K562 (cell line): ENCODE results near the gene TRA2B. TPM values are rescaled to one million over a fixed set of nuclear protein-coding genes. Genes with fewer than 3 reads are reported as not detected.

Source experiments
- DMBX1 ChIP-seq: fragments of 250-450 bp; sonication (Bioruptor Pico); IDR thresholded peaks from 2 replicates; pipeline ENCODE4 v1.8.0; 2022; ENCODE audit warnings: inconsistent platforms, mild to moderate bottlenecking, moderate library complexity, borderline replicate concordance
- E2F3 ChIP-seq: fragments of 250-450 bp; sonication (Bioruptor Pico); IDR thresholded peaks from 2 replicates; pipeline ENCODE4 v1.4.0; 2020; ENCODE audit warnings: mild to moderate bottlenecking
- ERF ChIP-seq: fragments of 450-650 bp; formaldehyde crosslinking; IDR thresholded peaks from 2 replicates; pipeline ENCODE4 v1.4.0; 2020; ENCODE audit warnings: mild to moderate bottlenecking, mixed read lengths
- HMGN3 ChIP-seq: IDR thresholded peaks from 2 replicates; pipeline ENCODE4 v1.6.1; 2011; ENCODE audit warnings: borderline replicate concordance, low read depth, mild to moderate bottlenecking, mixed read lengths, low read length; ENCODE audit not compliant: insufficient read length; ENCODE audit errors: extremely low read depth
- NEUROD1 ChIP-seq: fragments of 150-350 bp; IDR thresholded peaks from 2 replicates; pipeline ENCODE4 v1.6.1; 2014; ENCODE audit warnings: borderline replicate concordance, low read length, low read depth; ENCODE audit not compliant: partially characterized antibody
- POLR2H ChIP-seq: IDR thresholded peaks from 2 replicates; pipeline ENCODE4 v1.6.1; 2016; ENCODE audit warnings: missing genetic modification characterization, low read depth, mild to moderate bottlenecking, control low read depth, missing compliant biosample characterization, moderate library complexity
- PYGO2 ChIP-seq: fragments of 450-650 bp; IDR thresholded peaks from 2 replicates; pipeline ENCODE4 v1.6.1; 2016; ENCODE audit warnings: mild to moderate bottlenecking, missing genetic modification characterization, moderate library complexity, missing compliant biosample characterization
- ZEB2 ChIP-seq: fragments of 450-650 bp; IDR thresholded peaks from 2 replicates; pipeline ENCODE4 v1.6.1; 2016
- ZNF143 ChIP-seq: sonication (generic); formaldehyde crosslinking; IDR thresholded peaks from 2 replicates; pipeline ENCODE4 v1.9.0; 2022; ENCODE audit warnings: mild to moderate bottlenecking, missing genetic modification reagents
- polyA plus RNA-seq, 8 experiments: library from polyadenylated mRNA; depleted of rRNA in 4 of 8; stranded (reverse) in 5 of 8; unstranded in 3 of 8; fragments of >200 nt; fragmentation: Nextera tagmentation in 2 of 8; fragmentation: Illumina TruSeq in 1 of 8; extraction: Ambion mirVana in 2 of 8; extraction: Trizol in 1 of 8; gene quantifications; 2 replicates each; pipeline versions ENCODE4 v1.2.1 to v1.2.3, GENCODE V29; 2011 to 2014; ENCODE audit warnings: inconsistent platforms in 1 of 8, missing spikeins in 1 of 8
- total RNA-seq, 7 experiments: library from RNA; depleted of rRNA in 6 of 7; stranded (reverse); fragments of >200 nt in 6 of 7; fragmentation: Illumina TruSeq in 2 of 7; extraction: Trizol in 2 of 7; gene quantifications; 2 replicates each; pipeline versions ENCODE4 v1.2.1 to v1.2.3, GENCODE V29; 2011 to 2021; ENCODE audit warnings: low replicate concordance in 1 of 7
- TF ChIP-seq, protein P1 (sequence below): fragments of 450-650 bp; formaldehyde crosslinking; IDR thresholded peaks from 2 replicates; pipeline ENCODE4 v1.4.0; 2020; ENCODE audit warnings: mild to moderate bottlenecking, moderate library complexity
- TF ChIP-seq, protein P2 (sequence below): fragments of 450-650 bp; IDR thresholded peaks from 2 replicates; pipeline ENCODE4 v1.6.1; 2018; ENCODE audit warnings: mild to moderate bottlenecking, low read depth; ENCODE audit not compliant: partially characterized antibody
- TF ChIP-seq, protein P3 (sequence below), 2 experiments: fragments of 450-650 bp; IDR thresholded peaks; 2 replicates each; pipeline ENCODE4 v1.6.1; 2018; ENCODE audit warnings: mild to moderate bottlenecking in 2 of 2, low read depth in 1 of 2; ENCODE audit not compliant: partially characterized antibody in 2 of 2
- TF ChIP-seq, protein P4 (sequence below), 2 experiments: fragments of 450-650 bp; conservative IDR thresholded peaks; 2 replicates each; pipeline ENCODE4 v1.6.1; 2017; ENCODE audit warnings: mild to moderate bottlenecking in 2 of 2, moderate library complexity in 2 of 2
- TF ChIP-seq, protein P5 (sequence below): sonication (generic); formaldehyde crosslinking; IDR thresholded peaks from 2 replicates; pipeline ENCODE4 v1.8.0; 2022; ENCODE audit warnings: mild to moderate bottlenecking, missing genetic modification reagents
- TF ChIP-seq, protein P6 (sequence below): fragments of 450-650 bp; formaldehyde crosslinking; IDR thresholded peaks from 2 replicates; pipeline ENCODE4 v1.4.0; 2022; ENCODE audit warnings: mild to moderate bottlenecking, moderate library complexity

Gene TRA2B
- total and polyA plus RNA-seq, 9 of the 15 experiments (the other 6 are each of a cell fraction or from before 2014, with no cell fraction given), result 105 to 411 (median 278) TPM

DNA sequence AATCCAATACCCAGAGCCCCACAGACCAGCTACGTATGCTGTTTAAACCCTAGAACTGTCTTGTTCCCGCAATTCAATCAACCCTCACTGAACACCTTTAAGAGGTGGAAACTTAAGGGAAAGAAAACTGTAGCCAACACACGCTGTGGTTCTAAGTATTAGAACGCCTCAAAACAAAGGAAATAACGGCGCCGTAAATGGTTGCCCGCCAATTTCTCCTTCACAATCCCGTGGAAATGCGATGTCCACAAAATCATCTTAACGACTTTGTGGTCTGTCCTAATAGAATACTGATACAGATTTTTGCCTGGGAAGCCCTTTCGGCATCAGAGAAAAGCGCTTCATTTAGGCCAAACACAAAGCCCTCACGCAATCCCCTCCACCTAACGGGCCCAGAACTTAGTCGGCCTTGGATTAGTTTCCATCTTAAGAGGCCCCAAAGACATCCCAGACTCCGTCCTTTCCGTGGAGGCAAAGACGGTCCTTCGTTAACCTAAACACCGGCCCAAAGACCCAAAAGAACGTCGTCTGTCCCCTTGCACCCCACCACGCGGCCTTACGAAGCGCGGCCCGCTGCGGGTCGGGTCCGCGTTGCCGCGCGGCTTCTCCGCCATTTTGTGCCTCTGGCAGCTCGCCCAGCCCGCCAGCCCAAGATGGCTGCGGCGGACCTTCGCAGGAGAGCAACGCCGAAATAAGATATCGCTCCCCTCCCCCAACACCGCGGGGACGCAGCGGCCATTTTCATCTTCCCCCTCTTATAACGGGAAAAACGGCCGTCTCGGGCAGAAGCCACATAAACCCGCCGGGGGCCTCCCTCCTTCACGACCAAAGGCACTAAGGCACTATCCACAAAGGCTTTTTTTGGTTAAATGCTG lies 763 bp downstream of the TRA2B start (continued):
- TF ChIP-seq, protein P1, sequence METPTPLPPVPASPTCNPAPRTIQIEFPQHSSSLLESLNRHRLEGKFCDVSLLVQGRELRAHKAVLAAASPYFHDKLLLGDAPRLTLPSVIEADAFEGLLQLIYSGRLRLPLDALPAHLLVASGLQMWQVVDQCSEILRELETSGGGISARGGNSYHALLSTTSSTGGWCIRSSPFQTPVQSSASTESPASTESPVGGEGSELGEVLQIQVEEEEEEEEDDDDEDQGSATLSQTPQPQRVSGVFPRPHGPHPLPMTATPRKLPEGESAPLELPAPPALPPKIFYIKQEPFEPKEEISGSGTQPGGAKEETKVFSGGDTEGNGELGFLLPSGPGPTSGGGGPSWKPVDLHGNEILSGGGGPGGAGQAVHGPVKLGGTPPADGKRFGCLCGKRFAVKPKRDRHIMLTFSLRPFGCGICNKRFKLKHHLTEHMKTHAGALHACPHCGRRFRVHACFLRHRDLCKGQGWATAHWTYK (CRISPR knock-in tag), result 0 out of 2 replicates have a peak, but pooled peaks have one; percentile 52
- no peak for TF ChIP-seq ZNF143 (CRISPR knock-in tag)
- TF ChIP-seq, protein P2, sequence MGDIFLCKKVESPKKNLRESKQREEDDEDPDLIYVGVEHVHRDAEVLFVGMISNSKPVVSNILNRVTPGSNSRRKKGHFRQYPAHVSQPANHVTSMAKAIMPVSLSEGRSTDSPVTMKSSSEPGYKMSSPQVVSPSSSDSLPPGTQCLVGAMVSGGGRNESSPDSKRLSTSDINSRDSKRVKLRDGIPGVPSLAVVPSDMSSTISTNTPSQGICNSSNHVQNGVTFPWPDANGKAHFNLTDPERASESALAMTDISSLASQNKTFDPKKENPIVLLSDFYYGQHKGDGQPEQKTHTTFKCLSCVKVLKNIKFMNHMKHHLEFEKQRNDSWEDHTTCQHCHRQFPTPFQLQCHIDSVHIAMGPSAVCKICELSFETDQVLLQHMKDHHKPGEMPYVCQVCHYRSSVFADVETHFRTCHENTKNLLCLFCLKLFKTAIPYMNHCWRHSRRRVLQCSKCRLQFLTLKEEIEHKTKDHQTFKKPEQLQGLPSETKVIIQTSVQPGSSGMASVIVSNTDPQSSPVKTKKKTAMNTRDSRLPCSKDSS, result no peak
- peak; percentile 61; the same call in 1 of the 2 replicates for TF ChIP-seq DMBX1 (CRISPR knock-in tag)
- TF ChIP-seq ERF (CRISPR knock-in tag), result peak; percentile 9; the same call in 1 of the 2 replicates
- TF ChIP-seq, protein P3, sequence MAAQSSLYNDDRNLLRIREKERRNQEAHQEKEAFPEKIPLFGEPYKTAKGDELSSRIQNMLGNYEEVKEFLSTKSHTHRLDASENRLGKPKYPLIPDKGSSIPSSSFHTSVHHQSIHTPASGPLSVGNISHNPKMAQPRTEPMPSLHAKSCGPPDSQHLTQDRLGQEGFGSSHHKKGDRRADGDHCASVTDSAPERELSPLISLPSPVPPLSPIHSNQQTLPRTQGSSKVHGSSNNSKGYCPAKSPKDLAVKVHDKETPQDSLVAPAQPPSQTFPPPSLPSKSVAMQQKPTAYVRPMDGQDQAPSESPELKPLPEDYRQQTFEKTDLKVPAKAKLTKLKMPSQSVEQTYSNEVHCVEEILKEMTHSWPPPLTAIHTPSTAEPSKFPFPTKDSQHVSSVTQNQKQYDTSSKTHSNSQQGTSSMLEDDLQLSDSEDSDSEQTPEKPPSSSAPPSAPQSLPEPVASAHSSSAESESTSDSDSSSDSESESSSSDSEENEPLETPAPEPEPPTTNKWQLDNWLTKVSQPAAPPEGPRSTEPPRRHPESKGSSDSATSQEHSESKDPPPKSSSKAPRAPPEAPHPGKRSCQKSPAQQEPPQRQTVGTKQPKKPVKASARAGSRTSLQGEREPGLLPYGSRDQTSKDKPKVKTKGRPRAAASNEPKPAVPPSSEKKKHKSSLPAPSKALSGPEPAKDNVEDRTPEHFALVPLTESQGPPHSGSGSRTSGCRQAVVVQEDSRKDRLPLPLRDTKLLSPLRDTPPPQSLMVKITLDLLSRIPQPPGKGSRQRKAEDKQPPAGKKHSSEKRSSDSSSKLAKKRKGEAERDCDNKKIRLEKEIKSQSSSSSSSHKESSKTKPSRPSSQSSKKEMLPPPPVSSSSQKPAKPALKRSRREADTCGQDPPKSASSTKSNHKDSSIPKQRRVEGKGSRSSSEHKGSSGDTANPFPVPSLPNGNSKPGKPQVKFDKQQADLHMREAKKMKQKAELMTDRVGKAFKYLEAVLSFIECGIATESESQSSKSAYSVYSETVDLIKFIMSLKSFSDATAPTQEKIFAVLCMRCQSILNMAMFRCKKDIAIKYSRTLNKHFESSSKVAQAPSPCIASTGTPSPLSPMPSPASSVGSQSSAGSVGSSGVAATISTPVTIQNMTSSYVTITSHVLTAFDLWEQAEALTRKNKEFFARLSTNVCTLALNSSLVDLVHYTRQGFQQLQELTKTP (IDR thresholded peaks at IDR 0.05; ENCODE audit: low read depth in 1 of 2, partially characterized antibody in 2 of 2), result peak in 1 of 2 experiments; percentile 39
- TF ChIP-seq, protein P4, sequence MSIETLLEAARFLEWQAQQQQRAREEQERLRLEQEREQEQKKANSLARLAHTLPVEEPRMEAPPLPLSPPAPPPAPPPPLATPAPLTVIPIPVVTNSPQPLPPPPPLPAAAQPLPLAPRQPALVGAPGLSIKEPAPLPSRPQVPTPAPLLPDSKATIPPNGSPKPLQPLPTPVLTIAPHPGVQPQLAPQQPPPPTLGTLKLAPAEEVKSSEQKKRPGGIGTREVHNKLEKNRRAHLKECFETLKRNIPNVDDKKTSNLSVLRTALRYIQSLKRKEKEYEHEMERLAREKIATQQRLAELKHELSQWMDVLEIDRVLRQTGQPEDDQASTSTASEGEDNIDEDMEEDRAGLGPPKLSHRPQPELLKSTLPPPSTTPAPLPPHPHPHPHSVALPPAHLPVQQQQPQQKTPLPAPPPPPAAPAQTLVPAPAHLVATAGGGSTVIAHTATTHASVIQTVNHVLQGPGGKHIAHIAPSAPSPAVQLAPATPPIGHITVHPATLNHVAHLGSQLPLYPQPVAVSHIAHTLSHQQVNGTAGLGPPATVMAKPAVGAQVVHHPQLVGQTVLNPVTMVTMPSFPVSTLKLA (conservative IDR thresholded peaks at IDR 0.05), result peak; percentile 61 to 74
- TF ChIP-seq E2F3 (CRISPR knock-in tag), result 0 out of 2 replicates have a peak, but pooled peaks have one; percentile 11
- TF ChIP-seq, protein P5, sequence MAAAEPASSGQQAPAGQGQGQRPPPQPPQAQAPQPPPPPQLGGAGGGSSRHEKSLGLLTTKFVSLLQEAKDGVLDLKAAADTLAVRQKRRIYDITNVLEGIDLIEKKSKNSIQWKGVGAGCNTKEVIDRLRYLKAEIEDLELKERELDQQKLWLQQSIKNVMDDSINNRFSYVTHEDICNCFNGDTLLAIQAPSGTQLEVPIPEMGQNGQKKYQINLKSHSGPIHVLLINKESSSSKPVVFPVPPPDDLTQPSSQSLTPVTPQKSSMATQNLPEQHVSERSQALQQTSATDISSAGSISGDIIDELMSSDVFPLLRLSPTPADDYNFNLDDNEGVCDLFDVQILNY (CRISPR knock-in tag), result no peak
- TF ChIP-seq POLR2H (tag), result no peak
- peak; percentile 56 for TF ChIP-seq HMGN3
- no peak for TF ChIP-seq ZEB2
- TF ChIP-seq, protein P6, sequence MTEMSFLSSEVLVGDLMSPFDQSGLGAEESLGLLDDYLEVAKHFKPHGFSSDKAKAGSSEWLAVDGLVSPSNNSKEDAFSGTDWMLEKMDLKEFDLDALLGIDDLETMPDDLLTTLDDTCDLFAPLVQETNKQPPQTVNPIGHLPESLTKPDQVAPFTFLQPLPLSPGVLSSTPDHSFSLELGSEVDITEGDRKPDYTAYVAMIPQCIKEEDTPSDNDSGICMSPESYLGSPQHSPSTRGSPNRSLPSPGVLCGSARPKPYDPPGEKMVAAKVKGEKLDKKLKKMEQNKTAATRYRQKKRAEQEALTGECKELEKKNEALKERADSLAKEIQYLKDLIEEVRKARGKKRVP, result peak; percentile 61
- no peak for TF ChIP-seq PYGO2 (tag)
- peak; percentile 65 for TF ChIP-seq NEUROD1
